ENCODE results near the gene MBD6. TPM values are rescaled to one million over a fixed set of nuclear protein-coding genes. Genes with fewer than 3 reads are reported as not detected.
"Not testable (repeated sequence)": the region's sequence is repeated elsewhere in the genome, so short reads cannot be mapped to it uniquely, and the experiment has no call there.

The MBD6 gene
- polyA plus RNA-seq, 3 donors, result 2.4 to 47.7 (median 2.6) TPM

DNA sequence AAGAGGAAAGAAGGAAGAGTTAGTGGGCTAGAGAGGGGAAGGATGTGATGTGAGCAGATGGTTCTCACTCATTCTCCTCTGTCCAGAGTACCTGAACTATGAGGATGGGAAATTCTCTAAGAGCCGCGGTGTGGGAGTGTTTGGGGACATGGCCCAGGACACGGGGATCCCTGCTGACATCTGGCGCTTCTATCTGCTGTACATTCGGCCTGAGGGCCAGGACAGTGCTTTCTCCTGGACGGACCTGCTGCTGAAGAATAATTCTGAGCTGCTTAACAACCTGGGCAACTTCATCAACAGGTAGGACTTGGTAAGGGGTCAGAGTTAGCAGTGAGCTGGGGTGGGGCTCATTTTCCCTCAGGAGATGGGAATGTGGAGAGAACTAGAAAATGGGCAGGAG is 10.0 kb upstream of the MBD6 start:
- Histone ChIP-seq H3K4me1 (ENCODE audit: control insufficient read depth in 1 of 2, insufficient read depth in 2 of 2, low read length in 2 of 2) (no peaks in the 10 kb centered on the region), H3K9ac (ENCODE audit: insufficient read depth, low read length, poor library complexity, severe bottlenecking) (no peak overlapping the region), H2AFZ (ENCODE audit: insufficient read depth, low read depth, low read length, poor library complexity, severe bottlenecking) (no peak overlapping the region), H3K27me3 (ENCODE audit: control insufficient read depth in 2 of 2, insufficient read depth in 2 of 2, low read length in 2 of 2) (no peaks in the 10 kb centered on the region), H3K36me3 (replicated peaks in 1 of 2; ENCODE audit: control insufficient read depth in 1 of 2, insufficient read depth in 2 of 2, low read length in 2 of 2) (peaks cover 74 to 88% of the 10 kb centered on the region in 2 donors), H3K27ac (ENCODE audit: low read depth in 1 of 2, low read length in 2 of 2) (no peak overlapping the region), H4K20me1 (ENCODE audit: insufficient read depth, low read length) (peaks cover 32% of the 10 kb centered on the region), H3K4me2 (replicated peaks; ENCODE audit: extremely low read depth, low read length, poor library complexity, severe bottlenecking) (no peak overlapping the region), H3K79me2 (ENCODE audit: insufficient read depth, low read length) (peaks cover 13% of the 10 kb centered on the region), H3K9me3 (replicated peaks in 1 of 2; ENCODE audit: control insufficient read depth in 1 of 2, insufficient read depth in 1 of 2, low read length in 2 of 2) (no peaks in the 10 kb centered on the region), H3K4me3 (replicated peaks in 1 of 3; ENCODE audit: low read depth in 2 of 3, low read length in 3 of 3) (no peak overlapping the region)
- no peak for DNase-seq
- no peak overlapping the region for H3K4me3 Mint-ChIP-seq
- peak overlapping the region in 2 of 7 donors; percentile 58 to 59 for H3K27ac Mint-ChIP-seq
- intact Hi-C loops (cut with micrococcal nuclease), result no loop called here
- WGBS (ENCODE audit: insufficient coverage), result 95% methylated on average over 6 of the region's 6 CpGs
- peaks cover 4% of the 10 kb centered on the region for H3K4me1 Mint-ChIP-seq
- no peaks in the 10 kb centered on the region for H3K27me3 Mint-ChIP-seq (ENCODE audit: low read depth in 3 of 3)
- no peak for TF ChIP-seq CTCF (IDR thresholded peaks at IDR 0.05)
- peaks cover 82 to 95% of the 10 kb centered on the region in 2 donors for H3K36me3 Mint-ChIP-seq
- H3K9me3 Mint-ChIP-seq, result peaks cover 0 to 1% (median 0%) of the 10 kb centered on the region in 7 donors

DNA sequence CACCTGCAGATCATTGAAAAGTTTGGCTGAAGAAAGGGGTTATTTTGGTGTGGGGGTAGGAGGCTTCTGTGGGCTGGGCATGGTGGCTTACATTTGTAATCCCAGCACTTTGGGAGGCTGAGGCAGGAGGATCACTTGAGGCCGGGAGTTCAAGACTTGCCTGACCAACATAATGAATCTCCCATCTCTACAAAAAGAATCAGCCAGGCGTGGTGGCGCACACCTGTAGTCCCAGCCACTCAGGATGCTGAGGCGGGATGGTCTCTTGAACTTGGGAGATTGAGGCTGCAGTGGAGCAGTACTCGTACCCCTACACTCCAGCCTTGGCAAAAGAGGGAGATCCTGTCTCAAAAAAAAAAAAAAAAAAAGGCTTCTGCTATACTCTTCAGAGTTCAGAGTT is 9.4 kb upstream of the MBD6 start:
- Mint-ChIP-seq H3K27me3 (ENCODE audit: low read depth in 3 of 3) (no peaks in the 10 kb centered on the region), H3K4me1 (peaks cover 7% of the 10 kb centered on the region), H3K27ac (peak overlapping the region in 2 of 7 donors; percentile 11 to 73), H3K9me3 (peaks cover 0 to 1% (median 0%) of the 10 kb centered on the region in 7 donors), H3K4me3 (no peak overlapping the region), H3K36me3 (peaks cover 82 to 94% of the 10 kb centered on the region in 2 donors)
- intact Hi-C loops (cut with micrococcal nuclease), result no loop called here
- TF ChIP-seq CTCF (IDR thresholded peaks at IDR 0.05), result no peak
- H3K27ac ChIP-seq (ENCODE audit: low read depth in 1 of 2, low read length in 2 of 2), result no peak overlapping the region
- H3K4me1 ChIP-seq (ENCODE audit: control insufficient read depth in 1 of 2, insufficient read depth in 2 of 2, low read length in 2 of 2), result peaks cover 4% of the 10 kb centered on the region in 2 donors
- H4K20me1 ChIP-seq (ENCODE audit: insufficient read depth, low read length), result peaks cover 38% of the 10 kb centered on the region
- DNase-seq, result no peak
- peaks cover 79 to 94% of the 10 kb centered on the region in 2 donors for H3K36me3 ChIP-seq (replicated peaks in 1 of 2; ENCODE audit: control insufficient read depth in 1 of 2, insufficient read depth in 2 of 2, low read length in 2 of 2)
- no peak overlapping the region for H3K4me2 ChIP-seq (replicated peaks; ENCODE audit: extremely low read depth, low read length, poor library complexity, severe bottlenecking)
- H3K27me3 ChIP-seq (ENCODE audit: control insufficient read depth in 2 of 2, insufficient read depth in 2 of 2, low read length in 2 of 2), result no peaks in the 10 kb centered on the region
- WGBS (ENCODE audit: insufficient coverage), result no CpG with 5 or more reads among the region's 5 CpGs
- H3K9me3 ChIP-seq (replicated peaks in 1 of 2; ENCODE audit: control insufficient read depth in 1 of 2, insufficient read depth in 1 of 2, low read length in 2 of 2), result no peaks in the 10 kb centered on the region
- no peak overlapping the region for H2AFZ ChIP-seq (ENCODE audit: insufficient read depth, low read depth, low read length, poor library complexity, severe bottlenecking)
- peaks cover 19% of the 10 kb centered on the region for H3K79me2 ChIP-seq (ENCODE audit: insufficient read depth, low read length)
- H3K9ac ChIP-seq (ENCODE audit: insufficient read depth, low read length, poor library complexity, severe bottlenecking), result no peak overlapping the region
- no peak overlapping the region for H3K4me3 ChIP-seq (replicated peaks in 1 of 3; ENCODE audit: low read depth in 2 of 3, low read length in 3 of 3)

- H3K9me3 ChIP-seq (replicated peaks in 1 of 2; ENCODE audit: control insufficient read depth in 1 of 2, insufficient read depth in 1 of 2, low read length in 2 of 2); H3K27me3 Mint-ChIP-seq (ENCODE audit: low read depth in 3 of 3); H3K9me3 Mint-ChIP-seq; intact Hi-C loops (cut with micrococcal nuclease); H3K9ac ChIP-seq (ENCODE audit: insufficient read depth, low read length, poor library complexity, severe bottlenecking); H3K27ac ChIP-seq (ENCODE audit: low read depth in 1 of 2, low read length in 2 of 2); H3K4me3 Mint-ChIP-seq; DNase-seq; H2AFZ ChIP-seq (ENCODE audit: insufficient read depth, low read depth, low read length, poor library complexity, severe bottlenecking); H3K4me3 ChIP-seq (replicated peaks in 1 of 3; ENCODE audit: low read depth in 2 of 3, low read length in 3 of 3); H3K4me1 ChIP-seq (ENCODE audit: control insufficient read depth in 1 of 2, insufficient read depth in 2 of 2, low read length in 2 of 2); H3K27me3 ChIP-seq (ENCODE audit: control insufficient read depth in 2 of 2, insufficient read depth in 2 of 2, low read length in 2 of 2); H3K4me2 ChIP-seq (replicated peaks; ENCODE audit: extremely low read depth, low read length, poor library complexity, severe bottlenecking): not testable (repeated sequence)
- H3K4me1 Mint-ChIP-seq, result peaks cover 11% of the 10 kb centered on the region
- peaks cover 42% of the 10 kb centered on the region for H4K20me1 ChIP-seq (ENCODE audit: insufficient read depth, low read length)
- H3K27ac Mint-ChIP-seq, result peak overlapping the region in 1 of 7 donors; percentile 73
- WGBS (ENCODE audit: insufficient coverage), result 100% methylated on average over 1 of the region's 6 CpGs
- peaks cover 81 to 90% of the 10 kb centered on the region in 2 donors for H3K36me3 Mint-ChIP-seq
- H3K79me2 ChIP-seq (ENCODE audit: insufficient read depth, low read length), result peaks cover 23% of the 10 kb centered on the region
- H3K36me3 ChIP-seq (replicated peaks in 1 of 2; ENCODE audit: control insufficient read depth in 1 of 2, insufficient read depth in 2 of 2, low read length in 2 of 2), result peaks cover 78 to 95% of the 10 kb centered on the region in 2 donors
Measured at GRCh38 chr12:57513677-57514076, 8.9 kb upstream of the MBD6 start.

Measured in CD14-positive monocyte (primary cell).